ENCODE data around the gene TOP3A.

The TOP3A gene

DNA sequence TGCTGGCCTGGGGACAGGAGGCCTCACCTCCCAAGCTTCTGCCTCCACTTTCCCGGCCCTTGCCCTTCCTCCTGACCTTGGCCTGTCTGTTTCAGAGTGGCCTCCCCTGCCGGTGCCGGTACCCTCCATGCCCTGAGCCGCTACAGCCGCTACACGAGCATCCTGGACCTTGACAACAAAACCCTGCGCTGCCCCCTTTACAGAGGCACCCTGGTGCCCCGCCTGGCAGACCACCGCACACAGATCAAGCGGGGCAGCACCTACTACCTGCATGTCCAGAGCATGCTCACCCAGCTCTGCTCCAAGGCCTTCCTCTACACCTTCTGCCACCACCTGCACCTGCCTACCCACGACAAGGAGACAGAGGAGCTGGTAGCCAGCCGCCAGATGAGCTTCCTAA lies 7.7 kb upstream of the TOP3A start:
- Histone ChIP-seq H3K4me1 (peaks cover 12% of the 10 kb centered on the region), H3K9me3 (ENCODE audit: control insufficient read depth, low read length) (no peaks in the 10 kb centered on the region), H3K27me3 (ENCODE audit: control insufficient read depth, insufficient read depth, low read length) (no peaks in the 10 kb centered on the region), H3K4me3 (ENCODE audit: low read depth, low read length) (no peak overlapping the region), H3K4me2 (ENCODE audit: low read length) (no peak overlapping the region), H3K36me3 (ENCODE audit: control insufficient read depth, insufficient read depth, low read length) (no peaks in the 10 kb centered on the region), H3K79me2 (peaks cover 51% of the 10 kb centered on the region), H3K9ac (no peak overlapping the region), H3K27ac (no peak overlapping the region), H2AFZ (no peak overlapping the region)
- TF ChIP-seq, protein P1, sequence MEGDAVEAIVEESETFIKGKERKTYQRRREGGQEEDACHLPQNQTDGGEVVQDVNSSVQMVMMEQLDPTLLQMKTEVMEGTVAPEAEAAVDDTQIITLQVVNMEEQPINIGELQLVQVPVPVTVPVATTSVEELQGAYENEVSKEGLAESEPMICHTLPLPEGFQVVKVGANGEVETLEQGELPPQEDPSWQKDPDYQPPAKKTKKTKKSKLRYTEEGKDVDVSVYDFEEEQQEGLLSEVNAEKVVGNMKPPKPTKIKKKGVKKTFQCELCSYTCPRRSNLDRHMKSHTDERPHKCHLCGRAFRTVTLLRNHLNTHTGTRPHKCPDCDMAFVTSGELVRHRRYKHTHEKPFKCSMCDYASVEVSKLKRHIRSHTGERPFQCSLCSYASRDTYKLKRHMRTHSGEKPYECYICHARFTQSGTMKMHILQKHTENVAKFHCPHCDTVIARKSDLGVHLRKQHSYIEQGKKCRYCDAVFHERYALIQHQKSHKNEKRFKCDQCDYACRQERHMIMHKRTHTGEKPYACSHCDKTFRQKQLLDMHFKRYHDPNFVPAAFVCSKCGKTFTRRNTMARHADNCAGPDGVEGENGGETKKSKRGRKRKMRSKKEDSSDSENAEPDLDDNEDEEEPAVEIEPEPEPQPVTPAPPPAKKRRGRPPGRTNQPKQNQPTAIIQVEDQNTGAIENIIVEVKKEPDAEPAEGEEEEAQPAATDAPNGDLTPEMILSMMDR (IDR thresholded peaks at IDR 0.05): no peak

DNA sequence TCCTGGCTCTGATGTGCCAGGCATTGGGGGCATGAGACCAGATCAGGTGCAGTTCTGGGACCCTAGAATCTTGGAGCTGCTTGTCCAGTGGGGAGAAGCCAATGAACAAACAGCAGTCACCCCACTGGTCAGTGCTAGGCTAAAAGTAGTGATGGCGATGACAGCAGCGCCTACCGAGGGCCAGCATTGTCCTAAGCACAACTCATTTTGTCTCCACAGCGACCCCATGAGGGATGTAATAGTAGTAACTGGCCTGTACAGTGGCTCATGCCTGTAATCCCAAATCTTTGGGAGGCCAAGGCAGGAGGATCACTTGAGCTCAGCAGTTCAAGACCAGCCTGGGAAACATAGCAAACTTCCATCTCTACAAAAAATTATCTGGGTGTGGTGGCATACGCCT lies 6.5 kb upstream of the TOP3A start:
- Histone ChIP-seq H3K27me3 (ENCODE audit: control insufficient read depth, insufficient read depth, low read length) (no peaks in the 10 kb centered on the region), H3K36me3 (ENCODE audit: control insufficient read depth, insufficient read depth, low read length) (no peaks in the 10 kb centered on the region), H3K4me3 (ENCODE audit: low read depth, low read length) (no peak overlapping the region), H3K79me2 (peaks cover 63% of the 10 kb centered on the region), H3K9me3 (ENCODE audit: control insufficient read depth, low read length) (no peaks in the 10 kb centered on the region), H3K4me2 (ENCODE audit: low read length) (no peak overlapping the region), H2AFZ (no peak overlapping the region), H3K4me1 (peaks cover 8% of the 10 kb centered on the region), H3K9ac (no peak overlapping the region), H3K27ac (no peak overlapping the region)
- TF ChIP-seq, protein P1 (IDR thresholded peaks at IDR 0.05): no peak

DNA sequence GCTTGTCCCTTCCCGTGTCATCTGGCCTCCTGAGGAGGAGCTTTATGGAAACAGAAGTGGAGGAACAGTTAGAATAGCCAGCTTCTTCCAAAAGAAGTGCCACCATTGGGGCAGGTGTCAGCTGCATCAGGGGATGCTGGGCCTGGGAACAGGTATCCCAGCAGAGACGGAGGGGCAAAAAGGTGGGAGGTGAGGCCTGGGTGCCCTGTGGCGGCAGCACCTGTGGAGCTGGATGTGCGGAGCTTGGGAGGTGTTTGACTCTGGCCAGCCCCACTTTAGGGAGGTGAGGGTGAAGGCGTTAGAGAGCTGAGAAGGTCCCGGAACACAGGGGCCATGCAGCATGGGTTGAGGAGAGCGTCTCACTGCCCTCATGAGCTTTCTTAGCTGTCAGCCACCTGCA lies 5.5 kb upstream of the TOP3A start:
- H3K9ac ChIP-seq: no peak overlapping the region
- H3K9me3 ChIP-seq (ENCODE audit: control insufficient read depth, low read length): no peaks in the 10 kb centered on the region
- H3K4me3 ChIP-seq (ENCODE audit: low read depth, low read length): no peak overlapping the region
- no peaks in the 10 kb centered on the region for H3K36me3 ChIP-seq (ENCODE audit: control insufficient read depth, insufficient read depth, low read length)
- no peak overlapping the region for H3K27ac ChIP-seq
- H3K79me2 ChIP-seq: peaks cover 68% of the 10 kb centered on the region
- TF ChIP-seq, protein P1 (IDR thresholded peaks at IDR 0.05): no peak
- no peak overlapping the region for H2AFZ ChIP-seq
- peaks cover 14% of the 10 kb centered on the region for H3K4me1 ChIP-seq
- H3K4me2 ChIP-seq (ENCODE audit: low read length): peak overlapping the region; percentile 22
- H3K27me3 ChIP-seq (ENCODE audit: control insufficient read depth, insufficient read depth, low read length): no peaks in the 10 kb centered on the region

DNA sequence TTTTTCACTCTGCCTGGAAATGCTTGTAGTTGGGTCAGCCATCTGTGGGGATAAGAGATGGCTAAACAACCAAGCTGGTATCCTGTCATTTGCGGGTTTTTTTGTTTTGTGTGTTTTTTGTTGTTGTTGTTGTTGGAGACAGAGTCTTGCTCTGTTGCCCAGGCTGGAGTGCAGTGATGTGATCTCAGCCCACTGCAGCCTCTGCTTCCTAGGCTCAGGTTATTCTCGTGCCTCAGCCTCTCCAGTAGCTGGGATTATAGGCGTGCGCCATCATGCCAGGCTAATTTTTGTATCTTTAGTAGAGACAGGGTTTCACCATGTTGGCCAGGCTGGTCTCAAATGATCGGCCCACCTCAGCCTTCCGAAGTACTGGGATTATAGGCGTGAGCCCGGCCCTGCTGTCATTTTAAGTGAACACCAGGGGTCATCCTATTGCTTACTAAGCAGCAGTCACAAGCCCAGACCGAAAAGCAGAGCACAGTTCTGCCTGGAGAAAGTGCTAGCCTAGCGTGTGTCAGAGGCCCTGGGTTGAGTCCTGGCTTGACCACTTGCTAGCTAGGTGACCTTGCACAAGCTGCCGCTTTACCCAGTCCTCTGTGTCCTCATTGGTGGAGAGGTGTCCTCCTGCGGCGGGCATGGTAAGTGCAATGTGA lies 4.9 kb upstream of the TOP3A start:
- H3K4me2 ChIP-seq (ENCODE audit: low read length): peak overlapping the region; percentile 22
- H3K27me3 ChIP-seq (ENCODE audit: control insufficient read depth, insufficient read depth, low read length): no peaks in the 10 kb centered on the region
- H3K4me1 ChIP-seq: peaks cover 14% of the 10 kb centered on the region
- no peak overlapping the region for H3K27ac ChIP-seq
- no peak overlapping the region for H2AFZ ChIP-seq
- H3K4me3 ChIP-seq (ENCODE audit: low read depth, low read length): no peak overlapping the region
- TF ChIP-seq, protein P1 (IDR thresholded peaks at IDR 0.05): peak; percentile 42
- no peaks in the 10 kb centered on the region for H3K36me3 ChIP-seq (ENCODE audit: control insufficient read depth, insufficient read depth, low read length)
- H3K9ac ChIP-seq: no peak overlapping the region
- no peaks in the 10 kb centered on the region for H3K9me3 ChIP-seq (ENCODE audit: control insufficient read depth, low read length)
- peaks cover 68% of the 10 kb centered on the region for H3K79me2 ChIP-seq

Measured in parathyroid adenoma (tissue), 2 donors.